Measurements from ENCODE around the gene SNAPC4.

DNA sequence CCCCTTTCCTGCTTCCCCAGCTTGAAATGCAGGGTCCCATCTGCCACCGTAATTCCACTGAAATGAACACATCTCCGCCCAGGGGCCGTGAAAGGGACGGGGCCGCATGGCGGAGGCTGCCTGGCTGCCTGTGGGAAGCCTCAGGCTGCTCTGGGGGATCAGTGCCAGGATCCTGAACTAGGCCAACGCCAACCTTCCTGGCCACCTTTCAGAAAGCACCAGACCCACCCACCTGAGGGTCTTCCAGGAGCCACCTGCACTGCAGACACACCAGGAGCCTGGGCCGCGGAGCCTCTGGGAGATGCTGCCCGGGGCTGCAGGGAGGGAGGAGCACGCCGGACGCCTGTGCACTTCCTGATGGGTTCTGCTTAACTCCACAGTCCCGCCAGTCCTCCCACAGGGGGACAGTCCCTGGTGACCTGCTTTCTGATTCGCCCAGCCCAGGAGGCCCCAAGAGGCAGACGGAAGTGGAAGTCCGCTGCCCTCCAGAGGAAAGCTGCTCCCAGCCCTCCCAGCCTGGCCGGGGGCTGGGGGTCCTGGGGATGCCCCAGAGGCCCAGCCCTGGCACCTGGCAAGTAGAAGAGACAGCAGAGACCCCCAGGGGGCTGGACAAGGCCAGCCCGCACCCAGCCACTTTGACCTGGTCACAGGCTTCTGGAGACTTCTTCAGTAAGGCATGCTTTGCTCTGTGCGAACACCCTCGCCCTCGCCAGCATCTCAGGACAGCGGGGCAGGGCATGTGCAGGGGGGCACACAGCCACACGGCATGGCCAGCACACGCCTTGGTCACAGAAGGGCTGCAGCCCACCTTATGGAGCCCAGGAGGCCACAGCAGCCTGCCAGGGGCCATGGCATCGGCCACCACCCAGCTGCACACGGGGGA is 26.4 kb downstream of the SNAPC4 start, which contains the start of gene CARD9:
- TF ChIP-seq EZH2 (IDR thresholded peaks at IDR 0.05; ENCODE audit: borderline replicate concordance) (no peak), CTCF (IDR thresholded peaks at IDR 0.05; ENCODE audit: poor library complexity) (no peak)

All from hepatocyte (in vitro differentiated cells).